Suppressor macrophage (primary cell): ENCODE measurements around the gene MITF.
"Not testable (repeated sequence)": the region's sequence is repeated elsewhere in the genome, so short reads cannot be mapped to it uniquely, and the experiment has no call there.

Experiments used
- DNase-seq, 4 experiments: peaks; one replicate each; pipeline ENCODE4 v3.0.0-alpha.2; 2020 to 2022

MITF gene

DNA sequence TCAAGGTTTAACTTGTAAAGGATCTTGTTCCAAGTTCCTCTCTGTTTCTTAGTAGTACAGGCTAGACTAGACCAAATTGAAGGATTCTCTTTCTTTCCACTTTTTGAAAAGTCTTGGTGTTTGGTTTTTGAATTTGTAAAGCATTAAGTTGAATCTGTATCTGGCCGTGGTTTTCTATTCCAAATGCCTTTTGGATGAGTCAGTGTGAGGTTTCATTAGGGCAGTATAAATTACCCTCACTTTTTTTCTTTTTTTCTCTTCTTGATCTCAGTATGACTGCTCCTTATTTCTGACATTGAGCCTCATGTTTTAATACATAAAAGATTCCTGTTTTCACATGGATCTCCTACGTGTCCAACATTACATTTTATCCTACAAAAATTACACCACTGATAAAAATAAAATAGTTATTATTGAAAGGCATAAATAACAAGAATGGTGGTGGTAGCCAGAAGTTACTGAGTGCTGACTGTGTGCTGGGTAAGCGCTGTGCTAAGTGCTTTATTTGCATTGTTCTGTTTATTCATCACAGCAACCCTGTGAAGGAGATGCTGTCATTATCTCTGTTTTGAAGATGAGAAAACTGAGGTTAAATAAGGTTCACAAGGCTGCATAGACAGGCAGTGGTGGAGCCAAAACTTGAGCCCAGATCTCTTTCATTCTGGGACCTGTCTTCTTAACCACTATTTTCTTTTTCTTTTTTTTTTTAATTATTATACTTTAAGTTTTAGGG, 48.3 kb downstream of the MITF start:
- peak in 2 of 4 experiments; percentile 32 to 46 for DNase-seq

DNA sequence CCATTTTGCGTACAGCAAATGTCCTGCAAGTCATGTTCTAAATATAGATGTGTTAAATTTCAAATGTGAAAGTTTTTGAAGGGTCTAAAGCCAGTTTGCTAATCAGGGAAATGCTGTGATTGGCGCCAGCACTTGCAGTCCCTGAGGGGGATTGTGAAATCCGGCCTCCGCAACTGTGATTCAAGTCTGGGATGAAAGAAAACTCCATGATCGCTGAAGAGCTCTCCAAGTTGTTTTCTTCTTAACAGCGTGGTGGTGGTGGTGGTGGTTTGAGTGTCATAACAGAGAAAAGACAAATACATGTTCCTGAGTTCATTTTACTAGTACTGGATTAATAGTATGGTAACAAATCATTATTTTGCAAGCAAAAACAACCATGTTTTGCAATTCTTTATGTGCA, 51.8 kb downstream of the MITF start:
- peak; percentile 75 to 90 (median 88) for DNase-seq

DNA sequence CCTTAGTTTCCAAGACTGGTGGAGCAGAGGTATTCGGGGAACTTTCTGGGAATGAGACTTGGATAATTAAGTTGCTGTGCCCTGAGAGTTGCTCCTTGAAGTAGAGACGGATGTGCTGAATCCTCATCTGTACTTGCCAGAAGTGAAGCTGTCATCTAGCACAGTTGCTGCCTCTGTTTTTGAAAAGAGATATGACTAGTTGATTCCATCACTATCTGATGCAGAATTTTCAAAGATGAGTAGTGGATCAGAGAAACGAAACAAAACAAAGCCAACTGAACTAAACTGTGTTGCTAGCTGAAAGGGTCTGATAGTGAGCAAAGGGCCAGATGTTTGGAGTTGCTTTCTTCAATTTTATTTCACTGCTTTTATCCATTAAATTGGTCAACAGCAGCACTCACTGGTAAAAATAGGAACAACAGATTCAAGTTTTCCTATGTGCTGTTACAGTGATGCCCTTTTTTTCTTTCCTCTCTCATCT, 52.7 kb downstream of the MITF start:
- peak; percentile 37 to 71 (median 49) for DNase-seq

DNA sequence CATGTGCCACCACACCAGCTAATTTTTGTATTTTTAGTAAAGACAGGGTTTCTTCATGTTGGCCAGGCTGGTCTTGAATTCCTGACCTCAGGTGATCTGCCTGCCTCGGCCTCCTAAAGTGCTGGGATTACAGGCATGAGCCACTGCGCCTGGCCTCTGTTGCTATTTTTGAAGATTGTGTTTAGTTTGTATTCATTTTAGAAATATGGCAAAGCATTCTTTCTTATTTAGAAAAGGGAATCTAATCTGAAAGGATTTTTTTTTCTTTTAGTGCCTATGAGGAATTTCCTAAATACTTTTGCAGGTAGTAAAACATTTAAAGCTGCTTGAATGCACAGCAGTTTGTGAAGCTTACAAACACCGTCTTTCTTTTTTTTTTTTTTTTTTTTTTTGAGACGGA, 56.9 kb downstream of the MITF start:
- DNase-seq, result not testable (repeated sequence)

DNA sequence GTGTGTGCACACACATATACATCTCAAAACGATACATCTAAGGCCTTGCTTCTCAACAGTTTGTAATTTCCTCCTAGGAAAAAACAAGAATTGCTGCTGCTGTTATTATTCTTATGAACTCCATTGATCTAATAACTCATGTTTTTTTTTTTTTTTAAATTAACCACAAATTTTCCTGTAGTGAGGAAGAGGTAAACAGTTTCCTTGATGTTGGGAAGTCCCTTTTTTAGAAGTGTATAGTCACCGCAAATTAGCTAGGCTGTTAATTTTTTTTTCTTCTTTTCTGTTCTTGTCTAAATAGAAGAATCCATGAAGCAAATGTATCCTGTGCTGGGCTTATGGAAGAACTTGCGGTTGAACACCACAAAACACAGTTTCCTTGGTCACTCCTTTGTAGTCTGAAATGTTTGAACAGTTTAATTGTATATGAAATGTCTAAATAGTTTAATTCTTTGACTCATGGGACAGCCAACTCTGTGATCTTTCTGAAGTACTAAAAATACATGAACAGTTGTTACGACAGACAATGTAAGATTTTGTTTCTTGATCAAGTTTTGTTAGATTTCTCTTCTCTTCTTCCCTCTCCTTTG, 64.5 kb downstream of the MITF start:
- no peak for DNase-seq

DNA sequence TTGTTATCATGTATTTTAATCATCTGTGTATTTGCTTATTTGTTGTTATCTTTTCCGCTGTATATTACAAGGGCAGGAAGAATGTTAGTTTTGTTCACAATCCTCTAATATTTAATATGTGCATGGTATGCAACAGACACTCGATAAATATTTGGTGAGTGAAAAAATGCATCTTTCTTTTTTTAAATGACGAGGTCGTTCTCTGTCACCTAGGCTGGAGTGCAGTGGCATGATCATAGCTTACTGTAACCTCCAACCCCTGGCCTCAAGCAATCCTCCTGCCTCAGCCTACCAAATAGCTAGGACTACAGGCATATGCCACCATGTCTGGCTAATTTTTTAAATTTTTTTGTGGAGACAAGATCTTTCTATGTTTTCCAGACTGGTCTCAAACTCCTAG, 66.2 kb downstream of the MITF start:
- DNase-seq, result no peak

DNA sequence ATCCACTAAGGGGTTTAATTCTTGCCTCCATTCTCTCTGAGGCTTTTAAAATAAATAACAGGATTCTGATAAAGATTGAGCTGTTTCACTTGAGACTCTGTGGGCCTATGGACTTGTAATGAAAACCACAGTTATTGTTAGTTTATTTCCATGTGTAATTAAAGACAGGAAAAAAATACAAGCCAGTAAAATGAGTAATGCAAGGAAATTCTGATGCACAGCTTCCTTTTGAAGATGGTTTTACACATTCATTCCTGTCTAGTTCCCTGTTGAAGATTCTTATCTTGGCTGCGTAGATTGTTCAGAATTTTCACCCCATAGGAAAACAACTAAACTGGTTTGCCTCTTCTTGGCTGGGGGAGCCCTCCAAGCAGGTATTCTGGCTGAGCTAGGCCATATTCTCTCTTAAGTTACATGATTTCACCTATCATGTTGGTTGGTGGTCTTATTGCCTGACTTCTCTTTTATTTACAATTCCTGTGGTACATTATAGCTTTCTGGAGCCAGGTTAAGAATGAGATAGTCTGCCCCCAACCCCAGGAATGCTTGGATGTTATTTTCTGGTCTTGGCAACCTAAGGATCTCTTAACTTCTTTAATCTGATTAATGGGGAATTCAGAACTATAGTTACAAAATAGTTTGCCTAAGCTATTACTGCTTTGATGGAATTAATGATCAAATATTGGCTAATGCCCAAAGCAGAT, 67.6 kb downstream of the MITF start:
- DNase-seq, result no peak

DNA sequence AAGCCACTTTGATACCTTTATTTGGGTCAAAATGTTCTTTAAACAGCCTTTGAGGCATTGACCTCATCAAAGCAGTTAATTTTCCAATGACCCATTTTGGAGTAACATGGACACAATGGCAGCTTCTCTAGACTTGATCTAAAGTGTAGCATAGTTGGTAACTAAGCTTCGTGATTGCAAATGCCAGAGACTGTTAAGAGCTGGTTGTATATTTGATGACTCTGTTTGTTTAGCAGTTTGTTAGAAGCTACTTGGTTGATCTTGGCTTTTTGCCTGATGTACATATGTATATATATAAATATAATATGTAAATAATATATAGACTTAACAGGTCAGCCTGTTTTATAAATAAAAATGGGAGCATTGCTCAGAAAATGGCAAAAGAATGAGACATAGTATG, 68.4 kb downstream of the MITF start:
- no peak for DNase-seq

DNA sequence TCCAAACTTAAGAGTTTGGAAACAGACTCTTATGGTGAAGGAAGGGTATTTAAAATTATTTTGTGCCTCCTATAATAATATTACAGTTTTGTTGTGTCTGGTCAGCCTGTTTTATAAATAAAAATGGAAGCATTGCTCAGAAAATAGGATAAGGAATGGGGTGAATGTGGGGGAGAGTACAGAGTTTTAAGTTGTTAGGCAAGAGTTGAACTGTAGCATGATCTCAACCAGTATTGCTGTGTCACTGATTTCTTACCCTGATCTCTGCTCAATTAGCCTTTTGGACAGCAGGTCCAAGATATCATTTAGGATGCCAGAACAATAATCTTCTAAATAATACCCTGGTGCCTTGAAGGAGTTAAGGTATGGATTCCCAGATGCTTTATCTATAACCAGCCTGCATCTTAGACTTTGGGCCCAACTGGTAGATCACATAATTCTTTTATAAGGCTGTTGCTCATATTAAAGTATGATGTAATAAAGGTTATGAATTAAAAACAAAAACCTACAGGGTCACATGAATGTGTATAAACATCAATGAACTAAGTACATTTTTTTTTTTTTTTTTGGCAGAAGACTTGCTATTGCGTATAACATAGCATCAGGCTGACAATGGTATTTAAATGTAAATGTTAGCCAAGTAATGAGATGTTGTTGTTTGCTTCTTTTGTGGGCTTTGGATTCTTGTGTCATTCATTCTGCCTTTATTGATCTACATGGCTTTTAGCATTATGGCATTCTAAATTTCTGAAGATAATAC, 70.0 kb downstream of the MITF start:
- peak in 1 of 4 experiments; percentile 26 for DNase-seq

DNA sequence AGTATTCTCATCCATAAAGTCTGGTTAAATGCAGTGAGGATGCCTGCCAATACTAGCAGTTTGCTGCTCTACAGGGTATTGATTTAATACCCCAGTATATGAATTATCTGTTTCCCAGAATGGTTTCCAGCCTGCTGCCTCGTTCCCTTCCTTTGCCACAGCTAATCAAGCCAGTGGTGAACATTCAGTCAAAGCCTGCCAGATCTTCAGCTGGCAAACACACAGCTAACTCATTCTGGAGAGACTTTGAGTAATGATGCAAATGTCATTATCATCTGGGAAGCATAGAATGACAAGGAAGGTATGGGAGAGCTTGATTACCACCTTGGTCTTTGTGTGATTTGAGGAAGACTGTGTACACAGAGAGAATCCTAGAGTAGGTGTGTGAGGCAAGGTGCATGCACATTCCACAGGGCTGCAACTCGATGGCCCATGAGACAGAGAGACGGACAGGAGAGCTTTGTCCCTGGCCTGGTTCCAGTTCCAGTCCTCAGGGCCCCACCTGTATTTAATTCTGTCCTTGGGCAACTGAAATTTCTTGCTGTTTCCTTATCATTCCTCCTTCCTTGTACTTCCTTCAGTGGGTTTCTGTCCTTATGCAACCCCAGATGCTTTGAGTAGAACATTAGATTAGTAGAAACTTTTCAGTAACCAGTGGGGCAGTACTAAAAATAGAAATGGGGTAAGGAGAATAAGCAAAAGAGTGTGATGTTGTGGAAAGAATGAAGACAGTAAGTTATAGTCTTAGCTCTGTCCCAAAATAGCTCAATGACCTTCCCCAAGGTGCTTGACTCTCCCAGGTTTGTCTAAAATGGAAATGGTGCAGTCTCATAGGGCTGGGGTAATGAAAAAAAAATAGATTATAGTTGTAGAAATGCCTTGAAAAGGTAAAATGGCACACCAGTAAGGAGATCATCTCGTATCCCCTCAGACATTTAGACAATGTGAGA, 72.5 kb downstream of the MITF start:
- no peak for DNase-seq

DNA sequence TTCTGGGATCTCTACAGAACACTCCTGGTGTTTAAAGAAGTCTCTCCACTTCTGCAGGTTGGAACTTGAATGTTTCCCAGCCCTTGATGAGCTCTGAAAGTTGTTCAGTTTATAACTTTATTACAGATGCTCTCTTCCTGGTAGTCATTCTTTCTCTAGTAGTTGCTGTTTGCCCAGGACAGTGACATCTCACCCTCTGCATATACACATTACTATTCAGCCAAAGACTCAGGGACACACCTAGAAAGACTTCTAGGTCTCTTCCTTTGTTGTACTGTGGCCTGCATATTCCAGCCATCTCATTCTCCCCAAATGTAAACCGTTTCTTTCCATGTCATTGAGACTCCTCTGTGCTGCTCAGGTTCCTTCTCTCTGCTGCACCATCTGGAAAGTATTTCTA, 76.7 kb downstream of the MITF start:
- no peak for DNase-seq

DNA sequence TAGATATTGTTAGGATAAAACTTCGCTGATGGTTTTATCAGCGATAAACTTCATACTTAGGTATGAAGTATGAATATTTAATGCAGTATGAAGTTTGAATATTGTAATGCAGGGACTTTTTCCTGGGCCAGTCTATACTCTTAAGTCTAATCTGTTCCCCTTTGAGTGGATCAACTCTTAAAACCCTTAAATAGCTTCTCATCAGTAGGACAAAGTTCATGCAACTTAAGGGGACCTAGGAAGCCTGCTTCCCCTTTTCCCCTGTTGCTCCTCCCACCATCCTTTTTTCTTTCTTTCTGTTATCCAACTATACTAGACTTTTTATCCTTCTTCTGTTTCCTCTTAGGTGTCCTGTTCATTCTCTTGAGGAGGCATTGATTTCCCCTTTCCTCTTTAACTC, 78.7 kb downstream of the MITF start:
- peak in 2 of 4 experiments; percentile 45 to 53 for DNase-seq

DNA sequence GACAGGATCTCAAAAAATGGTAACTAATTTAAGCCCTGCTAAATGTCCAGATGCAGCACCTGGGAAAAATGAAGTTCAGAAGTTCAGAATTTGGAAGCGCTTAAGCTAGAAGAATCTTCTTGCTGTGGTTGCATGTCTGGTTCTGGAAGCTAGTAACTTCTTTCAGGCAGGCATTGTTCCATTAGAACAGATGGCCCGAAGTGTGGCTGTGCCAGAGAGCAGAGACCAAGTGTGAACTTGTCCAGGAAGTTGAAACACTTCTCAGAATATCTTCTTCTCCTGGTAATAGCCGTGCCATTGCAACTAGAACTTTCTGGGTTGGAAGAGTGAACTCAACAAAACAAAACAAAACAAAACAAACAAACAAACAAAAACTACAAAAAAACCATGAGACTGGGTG, 80.0 kb downstream of the MITF start:
- DNase-seq, result peak in 1 of 4 experiments; percentile 18

DNA sequence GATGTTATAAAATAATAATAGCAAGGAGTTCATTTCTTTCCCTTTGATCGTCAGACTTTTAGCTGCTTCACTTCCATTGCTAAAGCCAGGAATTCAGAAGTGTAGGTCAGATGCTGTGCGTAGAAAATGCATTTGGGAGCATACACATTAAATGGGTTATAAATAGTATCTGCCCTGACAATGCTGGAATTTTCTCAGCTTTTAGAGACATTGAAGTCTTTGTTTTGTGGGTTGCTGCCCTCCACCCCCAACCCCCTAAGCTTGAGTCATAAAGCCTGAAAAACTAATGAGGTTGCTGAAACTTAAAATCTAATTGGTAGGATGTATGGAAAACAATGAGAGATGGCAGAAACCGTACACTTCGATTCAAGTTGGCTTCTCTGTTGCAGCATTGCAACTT, 81.9 kb downstream of the MITF start:
- DNase-seq, result no peak

DNA sequence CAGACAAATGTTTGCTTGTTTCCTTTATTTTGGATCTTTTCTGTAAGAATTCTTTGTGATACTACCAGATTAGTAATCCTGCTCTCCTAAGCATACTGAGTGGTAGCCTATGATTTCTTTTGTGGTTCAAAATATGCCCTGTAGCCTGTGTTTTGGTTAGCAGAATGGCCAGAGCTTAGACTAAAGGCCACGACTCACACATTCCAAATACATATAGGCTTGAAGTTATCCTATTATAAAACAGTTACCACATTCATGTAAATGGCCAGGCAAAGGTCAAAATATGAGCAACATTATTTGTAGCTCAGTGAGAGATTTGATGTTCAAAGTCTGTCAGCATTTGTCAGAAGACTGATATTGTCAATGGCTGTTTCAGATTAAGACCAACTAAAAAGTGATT, 84.5 kb downstream of the MITF start:
- DNase-seq, result peak in 1 of 4 experiments; percentile 55

DNA sequence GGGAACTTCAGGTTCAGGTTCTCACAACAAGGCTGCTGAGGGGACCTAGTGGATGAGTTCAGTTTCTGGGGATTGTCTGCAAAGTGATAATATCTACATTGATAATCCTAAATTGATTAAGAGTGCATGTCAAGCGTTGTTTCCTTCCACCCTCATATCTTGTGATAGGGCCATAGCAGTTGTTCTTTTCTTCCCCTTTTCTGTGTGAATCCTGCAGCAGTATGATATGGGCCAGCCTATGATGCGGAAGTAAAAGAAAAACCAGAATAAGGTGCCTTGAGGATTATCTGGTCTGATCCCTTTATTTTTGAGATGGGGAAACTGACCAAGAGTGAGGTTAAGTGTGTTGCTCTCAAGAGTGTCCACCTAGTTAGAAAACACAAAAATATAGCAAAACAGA, 86.2 kb downstream of the MITF start:
- peak; percentile 26 to 59 (median 50) for DNase-seq

DNA sequence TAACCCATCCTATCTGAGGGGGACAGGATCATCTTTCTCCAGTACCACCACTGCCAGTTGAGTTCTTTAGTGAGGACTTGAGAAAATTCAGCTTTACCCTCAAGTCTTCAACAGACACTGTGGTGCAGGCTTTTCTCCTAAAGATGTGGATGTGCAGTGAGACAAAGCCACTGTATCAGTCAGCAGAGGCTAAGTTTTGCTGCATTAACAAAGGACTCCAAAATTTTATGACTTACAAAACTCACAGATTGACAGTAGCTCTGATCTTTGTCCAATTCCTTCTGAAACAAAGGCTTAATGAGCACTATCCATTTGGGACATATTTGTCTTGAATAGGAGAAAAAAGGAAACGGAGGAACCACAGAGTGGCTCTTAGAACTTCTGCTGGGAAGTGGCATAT, 87.9 kb downstream of the MITF start:
- DNase-seq, result no peak

DNA sequence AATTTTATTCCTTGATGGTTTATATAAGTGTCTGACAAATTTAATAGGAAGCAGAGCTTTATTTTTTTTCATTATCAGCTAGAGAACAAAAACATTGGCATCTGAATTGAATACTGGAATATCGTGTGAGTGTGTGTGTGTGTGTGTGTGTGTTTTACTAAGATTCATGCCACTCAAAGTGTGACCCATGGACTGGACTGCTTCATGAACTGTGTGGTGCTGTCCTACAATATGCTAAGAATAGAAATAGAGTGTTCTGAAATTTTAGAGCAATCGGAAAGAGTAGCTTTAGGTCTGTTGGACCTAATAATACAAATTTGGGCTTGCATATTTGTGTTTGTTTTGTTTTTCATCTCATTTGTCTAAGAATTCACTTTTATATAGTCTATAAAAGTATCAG, 89.6 kb downstream of the MITF start:
- DNase-seq, result no peak

DNA sequence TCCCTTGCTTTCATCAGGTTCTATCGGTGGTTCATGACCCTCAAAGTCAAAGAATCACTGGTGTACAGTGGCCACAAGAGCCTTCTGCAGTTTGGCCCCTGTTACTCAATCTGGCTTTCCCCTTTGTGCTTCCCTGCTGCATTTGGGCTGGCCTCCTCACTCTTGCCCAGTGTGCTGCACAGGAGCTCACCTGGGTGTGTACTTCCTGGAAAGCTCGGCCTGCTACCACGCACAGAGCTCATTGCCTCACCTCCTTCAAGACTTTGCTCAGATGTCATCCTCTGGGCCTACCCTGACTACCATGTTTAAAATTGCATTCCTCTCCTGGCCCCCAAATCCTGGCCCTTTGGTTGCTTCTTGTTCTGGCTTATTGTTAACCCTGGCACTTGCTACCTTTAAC, 90.9 kb downstream of the MITF start:
- DNase-seq, result no peak

DNA sequence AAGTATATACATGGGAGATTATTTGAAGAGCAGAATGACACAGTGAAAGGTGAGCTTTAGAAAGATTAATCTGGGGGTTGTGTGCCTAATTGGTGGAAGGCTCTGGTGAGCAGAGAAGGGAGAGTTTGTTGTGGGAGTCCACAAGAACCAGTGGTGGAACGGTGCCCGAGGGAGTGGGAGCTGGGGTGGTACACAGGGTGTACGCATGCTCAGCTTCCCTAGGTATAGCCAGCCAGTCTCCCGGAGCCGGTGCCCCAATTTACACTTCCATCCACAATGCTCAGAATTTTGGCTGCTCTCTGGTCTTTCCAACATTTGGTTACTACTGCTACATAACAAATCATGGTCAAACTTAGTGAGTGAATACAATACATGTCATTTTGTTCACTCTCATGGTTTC, 92.5 kb downstream of the MITF start:
- no peak for DNase-seq

DNA sequence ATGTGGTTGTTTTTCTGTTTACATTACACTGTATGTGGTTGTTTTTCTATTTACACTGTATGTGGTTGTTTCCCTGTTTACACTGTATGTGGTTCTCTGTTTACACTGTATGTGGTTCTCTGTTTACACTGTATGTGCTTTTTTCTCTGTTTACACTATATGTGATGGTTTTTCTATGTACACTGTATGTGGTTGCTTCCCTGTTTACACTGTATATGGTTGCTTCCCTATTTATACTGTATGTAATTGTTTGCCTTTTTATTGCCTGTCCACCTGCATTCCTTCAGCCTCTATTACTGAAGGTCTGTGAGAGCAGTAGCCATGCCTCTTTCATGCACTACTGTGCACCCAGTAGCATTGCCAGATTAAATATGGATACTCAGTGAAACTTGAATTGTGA, 94.3 kb downstream of the MITF start:
- no peak for DNase-seq

DNA sequence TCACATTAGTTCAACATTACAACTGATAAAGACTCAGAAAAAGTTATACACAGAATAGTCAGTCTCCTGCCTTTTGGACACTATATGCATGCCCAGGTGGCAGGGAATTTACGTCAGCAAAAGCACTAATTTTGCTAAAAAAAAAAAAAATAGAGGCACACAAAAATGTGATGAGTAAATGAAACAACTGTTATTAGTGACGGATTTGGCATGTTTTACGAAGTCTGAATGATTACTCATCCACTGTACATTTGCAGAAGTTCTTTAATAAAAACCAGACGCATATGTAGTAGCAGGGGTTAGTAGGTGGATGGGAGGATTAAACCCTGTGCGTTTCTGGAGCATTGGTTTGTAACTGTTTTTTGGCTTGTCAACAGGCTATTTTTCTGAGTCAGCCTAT, 99.0 kb downstream of the MITF start:
- peak in 3 of 4 experiments; percentile 25 to 68 (median 61) for DNase-seq
